ENCODE measurements around the gene SEC14L1.

The SEC14L1 gene

GRCh38 chr17:77164483-77165091 lies 23.8 kb downstream of the SEC14L1 start:
- DNase-seq, result no peak

GRCh38 chr17:77165577-77165976 lies 24.8 kb downstream of the SEC14L1 start:
- DNase-seq, result no peak

- no peak for DNase-seq
Measured at GRCh38 chr17:77167472-77168306, 26.9 kb downstream of the SEC14L1 start.

GRCh38 chr17:77173104-77173503 lies 32.3 kb downstream of the SEC14L1 start:
- DNase-seq, result no peak

GRCh38 chr17:77174928-77175661 lies 34.3 kb downstream of the SEC14L1 start:
- no peak for DNase-seq

GRCh38 chr17:77177002-77177741 lies 36.4 kb downstream of the SEC14L1 start:
- no peak for DNase-seq

GRCh38 chr17:77178050-77178449 lies 37.3 kb downstream of the SEC14L1 start:
- no peak for DNase-seq

GRCh38 chr17:77178563-77178962 lies 37.8 kb downstream of the SEC14L1 start:
- DNase-seq, result no peak

GRCh38 chr17:77180503-77181357 lies 40.0 kb downstream of the SEC14L1 start:
- DNase-seq, result no peak

- DNase-seq, result no peak
Measured at GRCh38 chr17:77182205-77183172, 41.7 kb downstream of the SEC14L1 start.

- DNase-seq, result no peak
Measured at GRCh38 chr17:77184474-77184873, 43.7 kb downstream of the SEC14L1 start.

- no peak for DNase-seq
Measured at GRCh38 chr17:77185137-77185536, 44.4 kb downstream of the SEC14L1 start.

- DNase-seq, result no peak
Measured at GRCh38 chr17:77186141-77186604, 45.4 kb downstream of the SEC14L1 start.

GRCh38 chr17:77188084-77189066 lies 47.6 kb downstream of the SEC14L1 start:
- DNase-seq, result no peak

GRCh38 chr17:77189148-77189547 lies 48.4 kb downstream of the SEC14L1 start:
- no peak for DNase-seq

GRCh38 chr17:77190576-77190975 lies 49.8 kb downstream of the SEC14L1 start:
- DNase-seq, result no peak

GRCh38 chr17:77191244-77191643 lies 50.5 kb downstream of the SEC14L1 start:
- no peak for DNase-seq

- DNase-seq, result no peak
Measured at GRCh38 chr17:77193653-77194052, 52.9 kb downstream of the SEC14L1 start.

GRCh38 chr17:77194179-77194578 lies 53.4 kb downstream of the SEC14L1 start:
- DNase-seq, result no peak
